Muscle layer of duodenum (tissue), 2 donors: ENCODE results near the gene TNFSF8.
A peak's percentile ranks its signal among the peaks of the same experiment; 100 is the strongest.

Experiments
- H3K27ac ChIP-seq: one replicate; pipeline ENCODE4 v1.7.0; 2013; ENCODE audit warnings: mild to moderate bottlenecking, low read length
- H3K27me3 ChIP-seq: one replicate; pipeline ENCODE4 v1.7.0; 2013; ENCODE audit warnings: low read depth, mild to moderate bottlenecking, control low read depth, low read length
- H3K36me3 ChIP-seq, 2 donors: one replicate each; pipeline ENCODE4 v1.7.0; 2013; ENCODE audit warnings: low read length in 2 of 2, control low read depth in 1 of 2, mild to moderate bottlenecking in 1 of 2; ENCODE audit not compliant: insufficient read depth in 2 of 2, control insufficient read depth in 1 of 2
- H3K4me1 ChIP-seq, 2 donors: one replicate each; pipeline ENCODE4 v1.7.0; 2013; ENCODE audit warnings: low read length in 2 of 2, mild to moderate bottlenecking in 2 of 2, control low read depth in 1 of 2, moderate library complexity in 1 of 2; ENCODE audit not compliant: insufficient read depth in 2 of 2, control insufficient read depth in 1 of 2
- H3K4me3 ChIP-seq, 2 donors: one replicate each; pipeline ENCODE4 v1.7.0; 2013; ENCODE audit warnings: low read length in 2 of 2, low read depth in 1 of 2, mild to moderate bottlenecking in 1 of 2
- H3K9me3 ChIP-seq, 2 donors: one replicate each; pipeline ENCODE4 v1.7.0; 2013; ENCODE audit warnings: low read length in 2 of 2, control low read depth in 1 of 2, mild to moderate bottlenecking in 1 of 2; ENCODE audit not compliant: control insufficient read depth in 1 of 2
- donor health status: healthy.

The TNFSF8 gene

DNA sequence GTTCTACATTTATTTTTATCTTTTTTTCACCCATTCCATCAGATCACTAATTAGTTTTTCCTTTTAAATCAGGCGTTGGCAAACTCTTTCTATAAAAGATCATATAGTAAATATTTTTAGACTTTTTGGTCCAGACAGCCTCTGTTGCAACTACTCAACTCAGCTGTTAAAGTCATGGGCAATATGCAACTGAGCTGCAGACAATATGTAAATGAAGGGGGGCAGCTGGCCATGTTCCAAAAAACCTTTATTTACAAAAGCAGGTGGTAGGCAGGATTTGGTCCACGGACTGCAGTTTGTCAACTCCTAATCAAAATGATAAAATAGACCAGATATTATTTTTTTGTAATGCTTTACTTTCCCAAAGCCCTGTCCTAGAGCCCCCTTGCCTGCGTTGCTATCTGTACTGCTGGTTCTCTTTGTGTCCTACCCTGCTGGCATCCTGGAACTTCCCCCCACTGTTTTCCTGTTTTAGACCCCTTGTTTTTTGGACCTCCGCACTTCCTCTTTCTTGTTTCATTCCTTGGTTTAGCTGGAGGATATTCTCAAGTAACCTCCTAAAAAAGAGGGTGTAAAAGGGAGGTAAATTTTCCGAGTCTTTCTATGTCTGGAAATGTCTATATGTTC lies 24.7 kb upstream of the TNFSF8 start:
- Histone ChIP-seq H3K27me3 (no peaks in the 10 kb centered on the region), H3K4me3 (no peak overlapping the region), H3K36me3 (no peaks in the 10 kb centered on the region), H3K27ac (no peak overlapping the region), H3K4me1 (peaks cover 0 to 5% of the 10 kb centered on the region in 2 donors), H3K9me3 (no peaks in the 10 kb centered on the region)

DNA sequence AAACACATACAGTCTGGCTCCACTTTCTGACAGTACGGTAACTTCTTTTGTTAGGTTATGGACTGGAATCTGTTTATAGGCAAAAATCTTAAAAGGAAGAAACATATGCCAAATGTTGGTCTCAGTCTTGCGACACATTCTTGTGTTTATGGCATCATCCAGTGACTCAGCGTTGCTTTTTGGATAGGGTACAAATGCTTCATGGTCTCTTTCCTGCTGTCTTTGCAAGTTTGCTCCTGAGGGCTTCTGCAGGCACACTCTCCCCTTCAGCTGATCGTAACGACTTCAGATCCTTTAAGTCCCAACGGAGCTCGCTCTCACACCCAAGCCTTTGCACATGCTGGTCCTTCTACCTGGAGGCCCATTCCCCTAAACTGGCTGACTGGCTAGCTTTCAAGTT lies 23.6 kb upstream of the TNFSF8 start:
- no peak overlapping the region for H3K4me3 ChIP-seq
- no peaks in the 10 kb centered on the region for H3K36me3 ChIP-seq
- no peaks in the 10 kb centered on the region for H3K9me3 ChIP-seq
- H3K27ac ChIP-seq, result peak overlapping the region; percentile 25
- no peaks in the 10 kb centered on the region for H3K27me3 ChIP-seq
- H3K4me1 ChIP-seq, result peaks cover 0 to 5% of the 10 kb centered on the region in 2 donors

GRCh38 chr9:114953046-114953445 lies 22.7 kb upstream of the TNFSF8 start:
- Histone ChIP-seq H3K9me3 (no peaks in the 10 kb centered on the region), H3K27me3 (no peaks in the 10 kb centered on the region), H3K36me3 (no peaks in the 10 kb centered on the region), H3K4me1 (peaks cover 0 to 5% of the 10 kb centered on the region in 2 donors), H3K27ac (no peak overlapping the region), H3K4me3 (no peak overlapping the region)

- peaks cover 0 to 5% of the 10 kb centered on the region in 2 donors for H3K4me1 ChIP-seq
- no peak overlapping the region for H3K27ac ChIP-seq
- H3K36me3 ChIP-seq, result no peaks in the 10 kb centered on the region
- no peaks in the 10 kb centered on the region for H3K9me3 ChIP-seq
- no peak overlapping the region for H3K4me3 ChIP-seq
- H3K27me3 ChIP-seq, result no peaks in the 10 kb centered on the region
Measured at GRCh38 chr9:114950761-114951160, 20.4 kb upstream of the TNFSF8 start.

- Histone ChIP-seq H3K27me3 (no peaks in the 10 kb centered on the region), H3K4me3 (no peak overlapping the region), H3K27ac (no peak overlapping the region), H3K4me1 (no peaks in the 10 kb centered on the region), H3K9me3 (no peaks in the 10 kb centered on the region), H3K36me3 (no peaks in the 10 kb centered on the region)
Measured at GRCh38 chr9:114947058-114947457, 16.7 kb upstream of the TNFSF8 start.

GRCh38 chr9:114945616-114946412 lies 15.4 kb upstream of the TNFSF8 start:
- Histone ChIP-seq H3K36me3 (no peaks in the 10 kb centered on the region), H3K4me1 (no peaks in the 10 kb centered on the region), H3K27me3 (no peaks in the 10 kb centered on the region), H3K4me3 (no peak overlapping the region), H3K27ac (no peak overlapping the region), H3K9me3 (no peaks in the 10 kb centered on the region)

DNA sequence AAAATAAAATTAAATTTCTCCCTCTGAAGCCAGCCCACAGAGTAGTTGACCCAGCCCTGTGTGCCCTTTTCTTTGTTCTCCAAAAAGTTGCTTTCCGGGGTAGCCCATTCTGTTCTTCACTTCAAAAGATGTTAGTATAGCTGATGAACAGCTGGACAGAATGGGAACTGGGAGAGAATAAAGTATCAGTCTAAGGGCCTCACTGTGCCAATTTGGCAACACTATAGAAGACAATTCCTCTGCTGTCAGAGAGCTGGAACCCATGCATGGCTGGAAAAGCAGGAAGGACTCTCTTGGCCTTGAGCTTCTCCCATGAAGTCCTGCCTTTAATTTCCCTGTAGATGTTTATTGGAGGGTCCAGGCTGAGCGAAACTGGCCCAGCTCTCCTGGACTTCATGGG lies 11.0 kb upstream of the TNFSF8 start:
- Histone ChIP-seq H3K4me3 (no peak overlapping the region), H3K27ac (no peak overlapping the region), H3K9me3 (no peaks in the 10 kb centered on the region), H3K27me3 (no peaks in the 10 kb centered on the region), H3K36me3 (no peaks in the 10 kb centered on the region), H3K4me1 (no peaks in the 10 kb centered on the region)

DNA sequence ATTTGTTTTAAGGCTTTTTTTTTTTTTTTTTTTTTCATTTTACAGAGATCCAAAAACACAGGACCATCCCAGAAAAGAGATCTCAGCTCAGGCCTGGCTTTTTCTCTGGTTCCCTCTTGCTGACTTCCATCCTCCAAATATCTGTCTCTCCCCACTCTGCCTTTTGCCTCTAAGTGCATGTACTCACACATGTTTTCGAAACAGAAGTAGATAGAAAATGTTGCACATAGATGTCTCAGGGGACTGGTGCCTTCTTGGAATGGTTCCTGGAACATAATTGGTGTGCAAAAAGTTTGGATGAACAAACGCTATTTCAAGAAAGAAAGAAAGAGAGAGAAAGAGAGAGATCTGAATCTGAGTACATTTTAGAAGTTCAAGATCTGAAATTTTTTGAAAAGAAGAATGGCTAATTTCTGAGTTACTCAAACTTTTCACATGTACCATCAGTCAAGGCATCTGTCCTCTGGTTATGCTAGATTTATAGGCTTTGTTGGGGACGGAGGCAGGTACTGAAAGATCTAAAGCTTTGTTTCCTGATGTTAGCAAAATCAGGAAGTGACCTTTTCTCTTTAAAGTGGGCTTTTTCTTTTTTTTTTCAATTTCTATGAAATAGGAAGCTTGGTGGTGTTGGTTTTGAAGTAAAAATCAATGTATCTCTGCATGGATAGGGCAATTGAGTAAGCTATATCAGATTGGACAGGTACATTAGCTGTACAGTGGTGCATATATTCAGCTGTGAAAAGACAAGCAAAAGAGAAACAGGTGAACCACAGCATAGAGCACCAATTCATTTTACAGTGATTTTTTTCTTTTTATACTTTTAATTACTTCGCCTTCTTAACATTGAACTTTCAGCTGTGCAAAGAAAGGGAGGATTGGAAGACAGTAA lies 8.5 kb upstream of the TNFSF8 start:
- Histone ChIP-seq H3K27ac (no peak overlapping the region), H3K27me3 (no peaks in the 10 kb centered on the region), H3K36me3 (no peaks in the 10 kb centered on the region), H3K9me3 (no peaks in the 10 kb centered on the region), H3K4me1 (no peaks in the 10 kb centered on the region), H3K4me3 (no peak overlapping the region)

- Histone ChIP-seq H3K36me3 (no peaks in the 10 kb centered on the region), H3K4me1 (no peaks in the 10 kb centered on the region), H3K9me3 (no peaks in the 10 kb centered on the region), H3K27ac (no peak overlapping the region), H3K4me3 (no peak overlapping the region), H3K27me3 (no peaks in the 10 kb centered on the region)
Measured at GRCh38 chr9:114937516-114937915, 7.1 kb upstream of the TNFSF8 start.

GRCh38 chr9:114936581-114936980 lies 6.2 kb upstream of the TNFSF8 start:
- no peaks in the 10 kb centered on the region for H3K27me3 ChIP-seq
- no peaks in the 10 kb centered on the region for H3K4me1 ChIP-seq
- H3K9me3 ChIP-seq, result no peaks in the 10 kb centered on the region
- no peaks in the 10 kb centered on the region for H3K36me3 ChIP-seq
- no peak overlapping the region for H3K27ac ChIP-seq
- no peak overlapping the region for H3K4me3 ChIP-seq

- no peak overlapping the region for H3K4me3 ChIP-seq
- H3K27ac ChIP-seq, result no peak overlapping the region
- no peaks in the 10 kb centered on the region for H3K4me1 ChIP-seq
- no peaks in the 10 kb centered on the region for H3K9me3 ChIP-seq
- no peaks in the 10 kb centered on the region for H3K27me3 ChIP-seq
- H3K36me3 ChIP-seq, result no peaks in the 10 kb centered on the region
Measured at GRCh38 chr9:114935119-114935518, 4.7 kb upstream of the TNFSF8 start.
